ENCODE data around the gene UBLCP1.
"Not testable (repeated sequence)": the region's sequence is repeated elsewhere in the genome, so short reads cannot be mapped to it uniquely, and the experiment has no call there.

UBLCP1 gene

GRCh38 chr5:159257007-159257406, 6.1 kb upstream of the UBLCP1 start:
- no peak for DNase-seq

GRCh38 chr5:159257629-159258283, 5.3 kb upstream of the UBLCP1 start:
- no peak for DNase-seq

- no peak for DNase-seq
Measured at GRCh38 chr5:159258361-159258760, 4.7 kb upstream of the UBLCP1 start.

GRCh38 chr5:159260212-159260611, 2.9 kb upstream of the UBLCP1 start:
- not testable (repeated sequence) for DNase-seq

- no peak for DNase-seq
Measured at GRCh38 chr5:159262472-159262858, 625 bp upstream of the UBLCP1 start.

- DNase-seq = no peak
Measured at GRCh38 chr5:159263569-159263905, 447 bp downstream of the UBLCP1 start.

- DNase-seq = not testable (repeated sequence)
Measured at GRCh38 chr5:159266764-159267163, 3.7 kb downstream of the UBLCP1 start.

GRCh38 chr5:159269723-159270122, 6.6 kb downstream of the UBLCP1 start:
- no peak for DNase-seq

- no peak for DNase-seq
Measured at GRCh38 chr5:159273923-159274322, 10.8 kb downstream of the UBLCP1 start.

GRCh38 chr5:159274676-159275075, 11.6 kb downstream of the UBLCP1 start:
- DNase-seq = no peak

- no peak for DNase-seq
Measured at GRCh38 chr5:159286420-159287035, 23.4 kb downstream of the UBLCP1 start.

GRCh38 chr5:159290741-159291140, 27.7 kb downstream of the UBLCP1 start:
- no peak for DNase-seq

GRCh38 chr5:159294921-159295320, 31.8 kb downstream of the UBLCP1 start:
- no peak for DNase-seq

GRCh38 chr5:159297300-159297699, 34.2 kb downstream of the UBLCP1 start:
- not testable (repeated sequence) for DNase-seq

- DNase-seq = no peak
Measured at GRCh38 chr5:159301466-159301865, 38.4 kb downstream of the UBLCP1 start.

- not testable (repeated sequence) for DNase-seq
Measured at GRCh38 chr5:159301929-159302860, 39.1 kb downstream of the UBLCP1 start.

- no peak for DNase-seq
Measured at GRCh38 chr5:159303286-159303685, 40.2 kb downstream of the UBLCP1 start.

GRCh38 chr5:159304961-159305595, 42.0 kb downstream of the UBLCP1 start:
- no peak for DNase-seq

GRCh38 chr5:159309689-159310433, 46.8 kb downstream of the UBLCP1 start:
- DNase-seq = no peak

GRCh38 chr5:159310511-159310910, 47.4 kb downstream of the UBLCP1 start:
- no peak for DNase-seq

GRCh38 chr5:159311063-159311462, 48.0 kb downstream of the UBLCP1 start:
- no peak for DNase-seq

- DNase-seq = no peak
Measured at GRCh38 chr5:159313197-159313596, 50.1 kb downstream of the UBLCP1 start.

All from activated gamma-delta T cell treated with Interleukin-2 at 50 U/mL for 16 hours (primary cell).